ENCODE measurements around the gene NKAIN2.

The NKAIN2 gene

DNA sequence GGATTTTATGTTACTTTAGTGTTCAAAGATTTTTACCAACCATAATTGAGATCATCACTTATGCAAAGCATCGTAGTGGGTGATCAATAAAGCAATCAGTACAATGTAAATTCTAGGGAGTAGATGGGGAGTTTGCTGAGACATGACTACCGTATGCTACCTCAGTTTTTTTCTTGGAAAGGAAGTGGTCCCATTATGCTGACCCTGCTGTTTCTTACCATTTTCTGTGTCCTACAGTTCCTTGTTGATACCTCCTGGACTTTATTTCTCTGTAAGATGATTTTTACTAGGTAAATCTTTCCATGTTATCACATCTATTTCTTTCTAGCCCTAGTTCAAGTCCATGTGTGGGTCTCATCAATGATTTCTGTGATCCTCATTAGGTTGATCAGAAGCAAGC is 19.3 kb upstream of the NKAIN2 start:
- Histone ChIP-seq H3K4me3 (no peak overlapping the region), H3K9ac (no peak overlapping the region), H3K36me3 (no peaks in the 10 kb centered on the region), H3K9me3 (no peaks in the 10 kb centered on the region), H3K4me1 (no peaks in the 10 kb centered on the region), H4K20me1 (no peaks in the 10 kb centered on the region), H3K27me3 (no peaks in the 10 kb centered on the region), H3K27ac (no peak overlapping the region), H3K4me2 (no peak overlapping the region)
- no peak for TF ChIP-seq Cebpa-rat (IDR thresholded peaks at IDR 0.05)

DNA sequence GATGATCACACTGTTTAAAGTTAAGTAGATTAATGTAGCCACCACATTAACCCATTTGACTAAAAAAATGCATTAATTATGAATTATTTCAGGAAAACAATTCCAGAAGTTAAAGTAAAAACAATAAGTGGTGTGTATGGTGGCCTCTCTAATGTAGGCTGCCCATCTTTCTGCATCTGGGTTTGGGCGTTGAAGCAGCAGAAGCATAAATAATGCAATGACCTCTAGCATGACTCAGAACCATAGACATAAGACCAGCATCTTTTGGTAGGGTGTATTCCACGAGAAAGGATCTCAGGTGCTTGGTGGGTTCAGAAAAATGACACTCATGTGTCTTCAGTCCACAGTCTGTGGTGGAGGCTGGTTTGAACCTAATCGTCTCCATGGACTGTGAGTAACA is 18.6 kb upstream of the NKAIN2 start:
- no peaks in the 10 kb centered on the region for H3K36me3 ChIP-seq
- no peak overlapping the region for H3K4me2 ChIP-seq
- no peaks in the 10 kb centered on the region for H4K20me1 ChIP-seq
- no peak overlapping the region for H3K27ac ChIP-seq
- H3K4me1 ChIP-seq: no peaks in the 10 kb centered on the region
- H3K27me3 ChIP-seq: no peaks in the 10 kb centered on the region
- H3K4me3 ChIP-seq: no peak overlapping the region
- TF ChIP-seq Cebpa-rat (IDR thresholded peaks at IDR 0.05): no peak
- no peaks in the 10 kb centered on the region for H3K9me3 ChIP-seq
- no peak overlapping the region for H3K9ac ChIP-seq

DNA sequence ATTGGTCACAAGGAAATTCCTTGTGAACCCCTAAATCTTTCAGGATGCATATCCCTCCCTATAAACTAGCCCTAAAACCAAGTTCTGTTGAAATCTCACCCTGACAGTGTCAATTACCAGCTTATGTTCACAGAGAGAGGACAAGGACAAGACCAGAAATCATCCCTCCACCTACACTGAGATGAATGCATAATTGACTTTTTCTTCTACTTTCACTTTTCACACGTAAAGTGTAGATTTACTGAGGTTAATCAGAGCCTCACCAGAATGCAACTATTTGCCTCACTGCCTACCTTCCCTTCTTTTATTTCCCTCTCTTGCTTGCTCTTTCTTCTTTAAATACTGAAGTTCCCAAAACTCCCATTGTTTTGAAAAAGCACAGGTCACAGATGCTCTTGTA is 15.3 kb upstream of the NKAIN2 start:
- TF ChIP-seq Cebpa-rat (IDR thresholded peaks at IDR 0.05): no peak
- no peak overlapping the region for H3K4me3 ChIP-seq
- no peaks in the 10 kb centered on the region for H4K20me1 ChIP-seq
- no peaks in the 10 kb centered on the region for H3K36me3 ChIP-seq
- no peak overlapping the region for H3K4me2 ChIP-seq
- no peaks in the 10 kb centered on the region for H3K9me3 ChIP-seq
- no peak overlapping the region for H3K27ac ChIP-seq
- no peaks in the 10 kb centered on the region for H3K27me3 ChIP-seq
- H3K9ac ChIP-seq: no peak overlapping the region
- no peaks in the 10 kb centered on the region for H3K4me1 ChIP-seq

DNA sequence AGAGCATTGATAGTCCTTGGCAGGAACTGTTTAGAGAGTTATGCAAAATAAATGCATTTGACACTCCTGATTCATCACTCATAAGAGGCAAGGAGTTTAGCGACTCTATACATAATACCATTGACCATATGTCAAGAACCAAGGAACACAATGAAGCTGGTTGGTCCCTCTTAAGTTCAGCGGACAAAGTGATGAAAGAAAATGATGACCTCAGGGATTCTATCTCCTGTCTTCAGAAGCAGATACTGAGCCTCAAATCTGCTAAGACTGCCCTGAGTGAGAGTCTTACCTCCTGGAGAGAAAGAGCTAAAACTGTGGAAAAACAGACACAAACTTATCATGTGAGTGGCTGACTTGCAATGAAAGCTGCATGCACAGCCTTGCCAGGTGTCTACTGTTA is 9.5 kb upstream of the NKAIN2 start:
- no peak overlapping the region for H3K27ac ChIP-seq
- H3K4me1 ChIP-seq: no peaks in the 10 kb centered on the region
- no peaks in the 10 kb centered on the region for H4K20me1 ChIP-seq
- H3K4me2 ChIP-seq: no peak overlapping the region
- no peak overlapping the region for H3K9ac ChIP-seq
- no peaks in the 10 kb centered on the region for H3K27me3 ChIP-seq
- H3K9me3 ChIP-seq: no peaks in the 10 kb centered on the region
- TF ChIP-seq Cebpa-rat (IDR thresholded peaks at IDR 0.05): no peak
- H3K4me3 ChIP-seq: no peak overlapping the region
- H3K36me3 ChIP-seq: no peaks in the 10 kb centered on the region

DNA sequence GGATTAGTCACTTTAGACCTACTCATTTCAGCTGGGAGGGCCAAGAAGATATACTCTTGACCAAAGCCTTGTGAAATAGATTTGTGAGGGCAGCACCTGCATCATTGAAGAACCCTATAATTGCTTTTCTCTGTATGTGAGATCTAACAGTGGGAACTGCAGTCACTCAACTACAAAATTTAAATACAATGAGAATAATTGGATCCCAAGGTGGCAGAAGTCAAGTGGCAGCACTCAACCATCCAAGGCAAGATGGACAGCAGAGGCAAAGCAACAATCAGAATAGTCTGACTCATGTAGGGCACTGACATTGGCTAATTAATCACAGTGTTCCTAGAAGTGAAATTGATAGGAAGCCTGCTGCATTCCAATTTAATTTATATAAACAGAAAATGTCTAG is 8.9 kb upstream of the NKAIN2 start:
- H3K9me3 ChIP-seq: no peaks in the 10 kb centered on the region
- H3K4me1 ChIP-seq: no peaks in the 10 kb centered on the region

DNA sequence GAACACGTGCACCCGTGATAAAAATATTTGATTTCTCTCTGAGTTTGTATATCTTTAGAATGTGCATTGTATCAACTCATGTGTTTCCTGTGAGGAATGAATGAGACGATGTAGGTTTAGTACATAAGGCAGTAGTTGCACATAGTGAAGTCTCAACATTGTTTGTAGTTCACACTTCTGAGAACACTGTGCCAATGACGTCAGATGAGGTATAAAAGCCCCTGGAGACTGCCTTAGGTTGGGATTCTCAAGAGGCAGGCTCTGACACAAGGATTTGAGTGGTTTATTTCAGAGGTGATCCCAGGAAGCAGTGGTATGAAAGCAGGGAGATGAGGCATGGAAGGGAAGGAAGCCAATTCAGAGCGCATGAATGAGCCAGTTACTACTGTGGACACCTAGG is 2.6 kb upstream of the NKAIN2 start:
- Histone ChIP-seq H3K9me3 (no peaks in the 10 kb centered on the region), H3K9ac (no peak overlapping the region), H3K36me3 (no peaks in the 10 kb centered on the region), H4K20me1 (no peaks in the 10 kb centered on the region), H3K27me3 (peaks cover 30% of the 10 kb centered on the region), H3K4me2 (no peak overlapping the region), H3K27ac (no peak overlapping the region), H3K4me3 (no peak overlapping the region), H3K4me1 (0 out of 2 replicates have a peak, but pooled peaks cover 4% of the 10 kb centered on the region)
- no peak for TF ChIP-seq Cebpa-rat (IDR thresholded peaks at IDR 0.05)

More for the DNA sequence above, 8.9 kb upstream of the NKAIN2 start:
- Histone ChIP-seq H3K4me3 (no peak overlapping the region), H4K20me1 (no peaks in the 10 kb centered on the region), H3K27ac (no peak overlapping the region), H3K4me2 (no peak overlapping the region), H3K36me3 (no peaks in the 10 kb centered on the region), H3K27me3 (no peaks in the 10 kb centered on the region), H3K9ac (no peak overlapping the region)
- no peak for TF ChIP-seq Cebpa-rat (IDR thresholded peaks at IDR 0.05)

DNA sequence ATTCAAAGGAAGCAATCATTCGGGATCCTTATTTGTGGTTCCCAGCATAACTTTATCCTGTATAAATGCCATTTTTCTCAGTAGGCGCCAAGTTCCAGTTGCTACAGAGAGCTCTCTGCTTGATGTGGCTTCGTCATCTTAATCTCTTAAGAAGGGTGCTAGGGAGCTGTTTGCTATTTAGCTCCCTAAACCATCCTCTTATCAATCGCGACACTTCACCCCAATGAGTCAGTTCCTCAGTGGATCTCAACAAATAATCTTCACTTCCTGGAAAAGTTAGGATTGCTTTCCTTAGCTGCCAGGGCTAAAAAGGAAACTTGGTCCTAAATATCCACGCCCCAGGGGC is 1.3 kb upstream of the NKAIN2 start:
- TF ChIP-seq Cebpa-rat (IDR thresholded peaks at IDR 0.05): no peak
- Histone ChIP-seq H3K9me3 (no peaks in the 10 kb centered on the region), H3K4me3 (peak overlapping the region; percentile 77; the same call in 1 of the 2 replicates), H3K27ac (no peak overlapping the region), H3K27me3 (peaks cover 37% of the 10 kb centered on the region), H3K36me3 (no peaks in the 10 kb centered on the region), H4K20me1 (no peaks in the 10 kb centered on the region), H3K4me2 (peak overlapping the region; percentile 98), H3K4me1 (0 out of 2 replicates have a peak, but pooled peaks cover 4% of the 10 kb centered on the region), H3K9ac (no peak overlapping the region)

DNA sequence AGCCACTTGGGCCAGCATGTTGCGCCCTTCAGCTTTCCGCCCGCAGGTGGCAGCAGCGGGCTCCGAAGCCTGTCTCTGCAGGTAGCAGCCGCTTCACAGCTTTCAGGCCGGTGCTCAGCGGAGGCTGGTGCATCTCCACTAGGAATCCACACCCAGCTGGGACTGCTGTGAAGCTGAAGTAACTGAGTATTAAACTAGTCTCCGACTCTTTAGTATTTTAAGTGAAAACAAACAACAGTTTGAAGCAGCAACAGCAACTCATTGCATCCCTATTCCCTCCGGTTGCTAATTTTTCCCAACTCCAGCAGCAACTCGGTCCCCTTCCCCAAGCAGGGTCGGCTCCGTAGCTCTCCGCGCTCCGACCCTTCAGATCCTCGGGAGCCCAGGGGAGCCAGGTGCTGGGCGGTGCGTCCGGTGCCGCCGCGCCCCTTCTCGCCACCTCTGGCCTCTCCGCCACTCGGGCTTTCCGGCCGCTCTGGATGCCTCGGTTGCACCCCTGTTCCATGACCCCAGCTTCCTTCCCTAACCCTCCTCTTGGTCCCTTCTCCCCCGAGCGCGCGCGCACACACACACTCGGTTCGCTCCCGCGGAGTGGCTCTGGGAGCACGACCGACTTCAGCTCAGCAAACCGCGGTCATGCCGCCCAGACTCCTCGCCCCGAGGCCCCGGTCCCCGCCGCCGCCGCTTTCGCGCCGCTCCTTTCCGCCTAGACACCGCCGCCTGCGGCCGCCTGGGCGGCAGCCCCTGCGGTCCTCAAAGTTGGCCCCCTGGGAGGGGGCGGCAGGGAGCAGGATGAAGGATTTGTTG is 765 bp upstream of the NKAIN2 start:
- H3K27me3 ChIP-seq: peaks cover 37% of the 10 kb centered on the region
- no peak overlapping the region for H3K27ac ChIP-seq
- peak overlapping the region; percentile 98 for H3K4me2 ChIP-seq
- H3K36me3 ChIP-seq: no peaks in the 10 kb centered on the region
- no peaks in the 10 kb centered on the region for H4K20me1 ChIP-seq
- peak overlapping the region; percentile 77 for H3K4me3 ChIP-seq
- no peak overlapping the region; the same call in 1 of the 2 replicates for H3K9ac ChIP-seq
- 0 out of 2 replicates have a peak, but pooled peaks cover 4% of the 10 kb centered on the region for H3K4me1 ChIP-seq
- H3K9me3 ChIP-seq: no peaks in the 10 kb centered on the region
- no peak for TF ChIP-seq Cebpa-rat (IDR thresholded peaks at IDR 0.05)

DNA sequence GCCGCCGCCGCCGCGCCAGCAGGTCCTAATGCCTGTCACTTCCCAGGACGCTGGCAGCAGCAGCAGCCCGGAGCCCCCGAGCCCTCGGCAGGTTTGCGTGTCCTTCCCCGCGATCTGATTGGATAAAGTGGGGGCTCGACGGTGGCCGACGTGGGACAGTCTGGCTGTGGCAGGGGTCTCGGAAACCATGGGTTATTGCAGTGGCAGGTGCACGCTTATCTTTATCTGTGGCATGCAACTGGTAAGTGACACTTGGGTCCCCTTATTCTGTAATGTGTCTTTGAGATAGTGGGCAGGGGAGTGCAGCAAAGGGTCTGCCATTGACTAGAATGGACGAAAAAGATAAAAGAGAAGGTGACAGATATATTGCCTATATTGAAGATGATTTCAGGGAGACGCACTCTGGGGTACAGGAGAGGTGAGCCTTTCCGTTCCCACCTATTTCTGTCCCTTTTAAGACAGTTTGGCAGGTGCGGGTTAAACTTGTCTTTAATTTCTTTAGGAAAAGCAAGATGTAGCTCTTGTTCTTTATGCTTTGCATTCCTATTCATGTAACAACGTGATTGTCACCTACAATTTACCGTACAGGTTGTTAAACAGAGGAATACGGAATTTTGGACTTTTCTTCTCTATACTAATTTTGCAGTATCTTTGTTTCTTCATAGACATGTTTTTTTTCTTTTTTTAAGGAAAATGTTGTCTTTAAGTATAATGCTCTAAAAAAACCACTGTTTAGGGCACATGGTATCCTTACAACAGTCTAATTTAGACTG is 535 bp downstream of the NKAIN2 start:
- Histone ChIP-seq H3K27ac (no peak overlapping the region), H3K9me3 (no peaks in the 10 kb centered on the region), H3K27me3 (peaks cover 40% of the 10 kb centered on the region), H3K36me3 (no peaks in the 10 kb centered on the region), H3K4me3 (peak overlapping the region; percentile 77), H3K4me1 (0 out of 2 replicates have a peak, but pooled peaks cover 4% of the 10 kb centered on the region), H3K4me2 (peak overlapping the region; percentile 98), H4K20me1 (no peaks in the 10 kb centered on the region), H3K9ac (peak overlapping the region; percentile 48; the same call in 1 of the 2 replicates)
- no peak for TF ChIP-seq Cebpa-rat (IDR thresholded peaks at IDR 0.05)
